Measurements from ENCODE around the gene GRIK4. TPM values are rescaled to one million over a fixed set of nuclear protein-coding genes. Genes with fewer than 3 reads are reported as not detected.
A peak's percentile ranks its signal among the peaks of the same experiment; 100 is the strongest.

Gene GRIK4
- total RNA-seq, 6 experiments from 2014 or later: 0.07 to 0.11 TPM; not detected in 4

GRCh38 chr11:120890609-120891320, 379.2 kb downstream of the GRIK4 start:
- no peaks in the 10 kb centered on the region for H3K36me3 ChIP-seq
- WGBS (ENCODE audit: insufficient coverage, low coverage, low lambda C conversion rate, missing lambda C conversion rate): 53% methylated on average over 4 of the region's 7 CpGs
- DNase-seq: no peak
- intact Hi-C loops (cut with DNase I): no loop called here
- no peaks in the 10 kb centered on the region for H3K9me3 ChIP-seq
- no peaks in the 10 kb centered on the region for H3K27me3 ChIP-seq
- no peak overlapping the region for H3K27ac ChIP-seq
- ATAC-seq: peak in 1 of 4 donors; percentile 47
- H3K4me1 ChIP-seq: peaks cover 0 to 26% (median 2%) of the 10 kb centered on the region in 4 donors
- no peak overlapping the region for H3K4me3 ChIP-seq
- TF ChIP-seq CTCF (IDR thresholded peaks at IDR 0.05): no peak
- no peak for TF ChIP-seq POLR2A (IDR thresholded peaks at IDR 0.05)

GRCh38 chr11:120893440-120894201, 382.1 kb downstream of the GRIK4 start:
- Histone ChIP-seq H3K4me1 (peaks cover 0 to 26% (median 2%) of the 10 kb centered on the region in 4 donors), H3K27ac (peak overlapping the region in 1 of 3 donors; percentile 51), H3K9me3 (no peaks in the 10 kb centered on the region), H3K27me3 (no peaks in the 10 kb centered on the region), H3K4me3 (no peak overlapping the region), H3K36me3 (no peaks in the 10 kb centered on the region)
- 47% methylated on average over 7 of the region's 9 CpGs for WGBS (ENCODE audit: insufficient coverage, low coverage, low lambda C conversion rate, missing lambda C conversion rate)
- DNase-seq (no peak), ATAC-seq (no peak)
- intact Hi-C loops (cut with DNase I): no loop called here
- TF ChIP-seq POLR2A (IDR thresholded peaks at IDR 0.05) (no peak), CTCF (IDR thresholded peaks at IDR 0.05) (no peak)

GRCh38 chr11:120894202-120894985, 382.8 kb downstream of the GRIK4 start:
- H3K9me3 ChIP-seq: no peaks in the 10 kb centered on the region
- DNase-seq (peak in 2 of 3 donors; percentile 58 to 80), ATAC-seq (peak; percentile 43 to 88 (median 64))
- intact Hi-C loops (cut with DNase I): no loop called here
- H3K4me1 ChIP-seq: peaks cover 0 to 26% (median 2%) of the 10 kb centered on the region in 4 donors
- 41% methylated on average over 7 of the region's 12 CpGs for WGBS (ENCODE audit: insufficient coverage, low coverage, low lambda C conversion rate, missing lambda C conversion rate)
- peak overlapping the region in 1 of 3 donors; percentile 51 for H3K27ac ChIP-seq
- H3K4me3 ChIP-seq: no peak overlapping the region
- no peaks in the 10 kb centered on the region for H3K36me3 ChIP-seq
- TF ChIP-seq CTCF (IDR thresholded peaks at IDR 0.05) (no peak), POLR2A (IDR thresholded peaks at IDR 0.05) (no peak)
- no peaks in the 10 kb centered on the region for H3K27me3 ChIP-seq

- H3K36me3 ChIP-seq: no peaks in the 10 kb centered on the region
- intact Hi-C loops (cut with DNase I): no loop called here
- no peak overlapping the region for H3K27ac ChIP-seq
- no peak overlapping the region for H3K4me3 ChIP-seq
- H3K27me3 ChIP-seq: no peaks in the 10 kb centered on the region
- TF ChIP-seq CTCF (IDR thresholded peaks at IDR 0.05) (no peak), POLR2A (IDR thresholded peaks at IDR 0.05) (no peak)
- no peaks in the 10 kb centered on the region for H3K9me3 ChIP-seq
- ATAC-seq (no peak), DNase-seq (no peak)
- 86% methylated on average over 5 of the region's 7 CpGs for WGBS (ENCODE audit: insufficient coverage, low coverage, low lambda C conversion rate, missing lambda C conversion rate)
- peaks cover 0 to 20% (median 0%) of the 10 kb centered on the region in 4 donors for H3K4me1 ChIP-seq
Observed at GRCh38 chr11:120896687-120897086, 385.1 kb downstream of the GRIK4 start.
